ENCODE results near the gene RDH5.

The RDH5 gene

DNA sequence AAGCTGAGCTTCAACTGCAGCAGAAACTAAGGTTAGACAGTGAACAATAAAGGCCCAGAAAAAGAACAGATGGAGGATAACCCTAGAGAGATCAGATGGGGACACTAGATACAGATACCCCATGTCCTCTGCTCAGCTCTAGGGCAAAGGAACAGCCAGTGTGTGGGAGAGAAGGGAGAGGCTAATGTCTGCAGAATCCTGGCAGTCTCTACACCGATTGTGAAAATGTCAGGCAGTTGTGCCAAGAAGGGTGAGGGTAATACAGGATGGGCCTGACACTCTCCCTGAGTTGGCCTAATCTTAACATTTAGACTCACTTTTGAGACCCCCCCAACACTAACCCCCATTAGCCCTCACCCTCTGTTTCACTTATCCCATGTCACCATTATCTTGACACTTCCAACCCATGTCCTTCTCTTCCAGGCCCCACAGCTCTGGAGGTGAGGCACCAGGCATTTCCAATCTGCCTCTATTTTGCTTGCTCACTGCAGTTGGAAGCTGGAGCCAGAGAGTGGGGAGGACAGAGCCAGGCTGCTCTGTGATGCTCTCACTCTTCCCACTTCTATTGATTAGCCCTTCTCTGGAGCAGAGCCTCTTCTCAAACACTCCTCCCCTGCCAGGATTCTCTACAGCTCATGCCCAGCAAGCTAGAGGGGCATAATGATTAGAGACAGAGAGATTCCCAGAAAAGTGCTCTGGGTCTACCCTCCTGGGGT, 7.3 kb upstream of the RDH5 start:
- no peak for DNase-seq (ENCODE audit: low read depth in 2 of 2)

DNA sequence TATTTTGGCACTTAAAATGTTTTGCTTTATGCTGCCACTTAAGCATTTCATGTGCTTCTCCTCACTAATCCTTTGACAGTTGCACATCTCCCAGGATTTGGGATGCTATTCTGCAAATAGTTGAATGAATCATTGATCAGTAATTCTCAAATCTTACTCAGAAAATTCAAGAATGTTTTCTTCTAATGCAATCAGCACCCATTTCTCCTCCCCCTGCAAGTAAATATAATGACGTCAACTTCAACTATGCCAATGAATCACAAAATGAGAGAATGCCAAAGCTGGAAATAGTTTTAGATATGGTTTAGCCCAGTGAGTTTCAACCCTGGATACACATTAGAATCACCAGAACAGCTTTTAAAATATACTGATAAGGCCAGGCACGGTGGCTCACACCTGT, 6.5 kb upstream of the RDH5 start:
- no peak for DNase-seq (ENCODE audit: low read depth in 2 of 2)

GRCh38 chr12:55715169-55715764, 4.9 kb upstream of the RDH5 start:
- DNase-seq (ENCODE audit: low read depth in 2 of 2) = no peak

- DNase-seq (ENCODE audit: low read depth in 2 of 2) = peak; percentile 76 to 82
These were observed 4.2 kb upstream of the RDH5 start, which contains the start of gene BLOC1S1 for GRCh38 chr12:55715833-55716581. Gene BLOC1S1, plus strand, starts transcription at chr12:55716046. Its CDS starts 6 bp downstream, at chr12:55716052.

DNA sequence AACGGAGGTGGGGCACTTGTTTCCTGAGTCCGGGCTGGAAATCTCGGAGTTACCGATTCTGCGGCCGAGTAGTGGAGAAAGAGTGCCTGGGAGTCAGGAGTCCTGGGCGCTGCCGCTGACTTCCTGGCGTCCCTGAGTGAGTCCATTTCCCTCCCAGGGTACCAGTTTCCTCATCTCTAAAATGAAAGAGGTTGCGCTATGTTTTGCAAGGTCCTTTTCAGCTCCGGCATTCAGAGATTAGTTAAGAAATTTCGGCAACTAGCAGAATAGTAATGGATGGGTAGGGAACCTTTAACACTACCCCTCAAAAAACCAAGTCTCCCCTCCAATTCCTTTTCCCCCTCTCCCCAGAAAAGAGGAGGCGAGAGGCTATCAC, 3.6 kb upstream of the RDH5 start:
- no peak for DNase-seq (ENCODE audit: low read depth in 2 of 2)

- DNase-seq (ENCODE audit: low read depth in 2 of 2) = no peak
These were observed 2.9 kb upstream of the RDH5 start for GRCh38 chr12:55717011-55718007.

DNA sequence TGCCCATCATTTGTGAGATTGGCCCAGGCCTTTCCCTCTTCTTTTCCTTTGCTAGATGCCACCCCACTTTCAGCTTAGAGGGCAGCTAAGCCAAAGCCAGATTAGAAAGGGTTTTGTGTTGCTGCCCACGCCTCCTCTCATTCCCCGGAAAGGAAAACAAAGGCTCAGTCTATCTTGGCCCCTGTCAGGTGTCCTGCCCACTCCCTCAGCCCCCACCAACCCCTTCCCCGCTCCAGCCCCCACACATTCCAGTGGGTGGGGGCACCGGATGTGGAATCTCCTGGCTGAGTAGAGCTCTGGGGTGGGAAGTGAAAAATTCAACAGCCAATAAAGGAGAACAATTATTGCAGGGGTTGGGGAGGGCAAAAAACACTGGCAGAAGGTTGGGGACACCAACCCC, 2.2 kb upstream of the RDH5 start:
- DNase-seq (ENCODE audit: low read depth in 2 of 2) = no peak

GRCh38 chr12:55718624-55719275, 1.4 kb upstream of the RDH5 start:
- no peak for DNase-seq (ENCODE audit: low read depth in 2 of 2)

GRCh38 chr12:55719371-55719770, 822 bp upstream of the RDH5 start:
- no peak for DNase-seq (ENCODE audit: low read depth in 2 of 2)

- DNase-seq (ENCODE audit: low read depth in 2 of 2) = no peak
These were observed 776 bp downstream of the RDH5 start for GRCh38 chr12:55720894-55721444.

DNA sequence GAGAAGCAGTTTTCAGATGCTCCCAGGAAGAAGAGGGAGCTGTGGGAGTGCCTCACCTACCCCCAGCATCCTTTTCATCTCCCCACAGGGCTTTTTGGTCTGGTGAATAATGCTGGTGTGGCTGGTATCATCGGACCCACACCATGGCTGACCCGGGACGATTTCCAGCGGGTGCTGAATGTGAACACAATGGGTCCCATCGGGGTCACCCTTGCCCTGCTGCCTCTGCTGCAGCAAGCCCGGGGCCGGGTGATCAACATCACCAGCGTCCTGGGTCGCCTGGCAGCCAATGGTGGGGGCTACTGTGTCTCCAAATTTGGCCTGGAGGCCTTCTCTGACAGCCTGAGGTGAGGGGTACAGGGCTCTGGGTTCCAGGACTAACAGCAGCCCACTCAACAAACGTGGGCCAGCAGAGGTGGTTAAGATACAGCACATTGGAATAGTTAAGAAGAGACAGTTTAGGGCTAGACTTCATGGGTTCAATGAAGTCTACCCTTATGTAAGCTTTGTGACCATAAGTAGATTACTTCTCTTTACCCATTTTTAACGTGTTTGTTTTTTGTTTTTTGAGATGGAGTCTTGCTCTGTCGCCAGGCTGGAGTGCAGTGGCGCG, 1.5 kb downstream of the RDH5 start:
- DNase-seq (ENCODE audit: low read depth in 2 of 2) = no peak

DNA sequence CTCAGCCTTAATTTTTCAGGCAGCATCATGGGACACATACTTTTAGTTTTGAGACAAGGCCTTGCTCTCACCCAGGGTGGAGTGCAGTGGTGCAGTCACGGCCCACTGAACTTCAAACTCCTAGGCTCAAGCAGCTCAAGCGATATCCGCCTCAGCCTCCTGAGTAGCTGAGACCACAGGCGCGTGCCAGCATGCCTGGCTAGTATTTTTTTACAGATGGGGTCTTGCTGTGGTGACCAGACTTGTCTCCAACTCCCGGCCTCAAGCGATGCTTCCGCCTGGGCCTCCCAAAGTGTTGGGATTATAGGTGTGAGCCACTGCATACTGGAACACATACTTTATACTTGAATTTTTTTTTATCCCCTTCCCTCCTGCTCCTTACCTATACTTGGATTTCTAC, 2.8 kb downstream of the RDH5 start:
- no peak for DNase-seq (ENCODE audit: low read depth in 2 of 2)

GRCh38 chr12:55723516-55724225, 3.5 kb downstream of the RDH5 start:
- DNase-seq (ENCODE audit: low read depth in 2 of 2) = no peak

- no peak for DNase-seq (ENCODE audit: low read depth in 2 of 2)
These were observed 4.2 kb downstream of the RDH5 start for GRCh38 chr12:55724226-55724939.

DNA sequence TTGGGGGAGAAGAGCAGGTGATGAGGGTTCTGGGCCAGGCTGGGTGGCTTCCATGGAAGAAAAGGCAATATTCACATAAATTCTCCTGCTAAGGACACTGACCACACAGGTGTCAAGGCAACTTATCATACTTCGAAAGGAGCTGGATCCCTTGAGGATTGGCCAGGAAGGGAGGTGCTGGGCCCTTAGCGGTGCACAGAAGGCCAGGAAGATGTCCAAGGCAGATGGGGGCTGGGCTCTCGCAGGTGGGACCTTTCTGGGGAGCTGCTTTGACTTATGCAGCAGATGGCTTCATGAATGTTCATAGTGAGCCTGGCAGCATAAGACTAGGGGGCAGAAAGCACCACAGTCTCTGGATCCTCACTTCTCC, 4.7 kb downstream of the RDH5 start:
- DNase-seq (ENCODE audit: low read depth in 2 of 2) = no peak

- DNase-seq (ENCODE audit: low read depth in 2 of 2) = no peak
These were observed 5.4 kb downstream of the RDH5 start for GRCh38 chr12:55725556-55725955.

DNA sequence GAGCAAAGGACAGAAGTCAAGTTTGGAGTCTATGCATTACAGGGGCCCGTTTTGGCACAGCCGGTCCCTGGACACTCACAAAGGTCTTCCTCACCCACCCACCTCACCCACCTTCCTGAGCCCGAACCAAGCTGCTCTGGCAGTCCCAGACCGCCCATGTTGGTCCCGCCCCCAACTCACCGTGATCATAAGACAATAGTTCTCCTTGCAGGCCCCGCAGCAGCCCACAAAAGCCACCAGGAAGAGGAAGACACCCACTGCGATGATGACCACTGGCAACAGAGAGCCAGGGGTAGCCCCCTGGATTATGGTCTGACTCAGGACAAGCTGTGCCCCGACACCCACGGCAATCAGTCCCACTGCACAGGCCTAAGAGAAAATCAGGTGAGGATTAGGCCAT, 6.8 kb downstream of the RDH5 start:
- no peak for DNase-seq (ENCODE audit: low read depth in 2 of 2)

- DNase-seq (ENCODE audit: low read depth in 2 of 2) = no peak
These were observed 7.5 kb downstream of the RDH5 start for GRCh38 chr12:55727643-55728185.
